Caco-2 (cell line): Measurements from ENCODE around the gene CAPZB. TPM values are rescaled to one million over a fixed set of nuclear protein-coding genes. Genes with fewer than 3 reads are reported as not detected.

Experiments
- BruUV-seq: library from RNA; stranded (reverse); fragments of 400-500 nt; replicated peaks from 2 replicates; lab custom pipeline; 2021; lab: Mats Ljungman, UMichigan
- CTCF ChIA-PET: fragments of 300-600 bp; sonication (Branson Sonifier 250); formaldehyde crosslinking; loops from one replicate; lab custom pipeline; 2022; ENCODE audit warnings: antibody characterized with exemption; lab: Charles Lee
- POLR2A ChIA-PET: fragments of 300-600 bp; sonication (Branson Sonifier 250); formaldehyde crosslinking; loops from one replicate; lab custom pipeline; 2022; ENCODE audit warnings: antibody characterized with exemption; lab: Charles Lee
- DNase-seq, 2 experiments: peaks; one replicate each; pipeline versions ENCODE4 v3.0.0 to v3.0.0-alpha.2; 2020 to 2022
- H3K27me3 ChIP-seq: replicated peaks from 2 replicates; pipeline ENCODE4 v1.6.0; 2011; ENCODE audit warnings: low read length; ENCODE audit not compliant: control insufficient read depth, insufficient read depth
- H3K36me3 ChIP-seq: 2 replicates; pipeline ENCODE4 v1.5.1; 2011; ENCODE audit warnings: low read length; ENCODE audit not compliant: control insufficient read depth, insufficient read depth
- H3K4me1 ChIP-seq: fragments of 250-450 bp; sonication (Bioruptor Pico); 2 replicates; pipeline ENCODE4 v1.5.1; 2020; ENCODE audit warnings: mild to moderate bottlenecking
- H3K4me3 ChIP-seq: 2 replicates; pipeline ENCODE4 v1.5.1; 2011; ENCODE audit warnings: low read depth, mild to moderate bottlenecking, control low read depth, low read length
- H3K9me3 ChIP-seq: fragments of 250-450 bp; sonication (Bioruptor Pico); 2 replicates; pipeline ENCODE4 v1.5.1; 2020; ENCODE audit warnings: mild to moderate bottlenecking, moderate library complexity
- H3K27ac Mint-ChIP-seq: one replicate; pipeline ENCODE4 v1.8.0; 2022; ENCODE audit warnings: mixed read lengths; ENCODE audit not compliant: unreplicated experiment
- H3K27me3 Mint-ChIP-seq: one replicate; pipeline ENCODE4 v1.8.0; 2022; ENCODE audit warnings: mixed read lengths; ENCODE audit not compliant: insufficient read depth, unreplicated experiment
- H3K36me3 Mint-ChIP-seq: one replicate; pipeline ENCODE4 v1.8.0; 2022; ENCODE audit warnings: mild to moderate bottlenecking, mixed read lengths; ENCODE audit not compliant: insufficient read depth, unreplicated experiment
- H3K4me1 Mint-ChIP-seq: one replicate; pipeline ENCODE4 v1.8.0; 2022; ENCODE audit warnings: low read depth, mixed read lengths; ENCODE audit not compliant: unreplicated experiment
- H3K4me3 Mint-ChIP-seq: one replicate; pipeline ENCODE4 v1.8.0; 2022; ENCODE audit warnings: mild to moderate bottlenecking, moderate library complexity, mixed read lengths; ENCODE audit not compliant: unreplicated experiment
- H3K9me3 Mint-ChIP-seq: one replicate; pipeline ENCODE4 v1.8.0; 2022; ENCODE audit warnings: mixed read lengths; ENCODE audit not compliant: unreplicated experiment
- intact Hi-C: fragments of 100-400 bp; cut with micrococcal nuclease; formaldehyde crosslinking; loops from one replicate; pipeline ENCODE4 v1.10.0; 2022; ENCODE audit not compliant: unreplicated experiment
- total RNA-seq: library from RNA; stranded (reverse); gene quantifications from 2 replicates; pipeline ENCODE4 v1.2.3, GENCODE V29; 2022
- TF ChIP-seq, protein P1 (sequence below), 2 experiments: fragments of 200-600 bp in 1 of 2; IDR thresholded peaks; 1 replicate in 1 of 2; 2 replicates in 1 of 2; pipeline versions ENCODE4 v1.5.1 to v1.8.0; 2011 to 2022; ENCODE audit warnings: antibody characterized with exemption in 1 of 2, control low read depth in 1 of 2, inconsistent platforms in 1 of 2, low read depth in 1 of 2, low read length in 1 of 2, mild to moderate bottlenecking in 1 of 2, moderate library complexity in 1 of 2; ENCODE audit not compliant: insufficient read depth in 1 of 2, severe bottlenecking in 1 of 2, unreplicated experiment in 1 of 2

CAPZB gene
- total RNA-seq, 1 experiment from 2014 or later: 205 TPM

DNA sequence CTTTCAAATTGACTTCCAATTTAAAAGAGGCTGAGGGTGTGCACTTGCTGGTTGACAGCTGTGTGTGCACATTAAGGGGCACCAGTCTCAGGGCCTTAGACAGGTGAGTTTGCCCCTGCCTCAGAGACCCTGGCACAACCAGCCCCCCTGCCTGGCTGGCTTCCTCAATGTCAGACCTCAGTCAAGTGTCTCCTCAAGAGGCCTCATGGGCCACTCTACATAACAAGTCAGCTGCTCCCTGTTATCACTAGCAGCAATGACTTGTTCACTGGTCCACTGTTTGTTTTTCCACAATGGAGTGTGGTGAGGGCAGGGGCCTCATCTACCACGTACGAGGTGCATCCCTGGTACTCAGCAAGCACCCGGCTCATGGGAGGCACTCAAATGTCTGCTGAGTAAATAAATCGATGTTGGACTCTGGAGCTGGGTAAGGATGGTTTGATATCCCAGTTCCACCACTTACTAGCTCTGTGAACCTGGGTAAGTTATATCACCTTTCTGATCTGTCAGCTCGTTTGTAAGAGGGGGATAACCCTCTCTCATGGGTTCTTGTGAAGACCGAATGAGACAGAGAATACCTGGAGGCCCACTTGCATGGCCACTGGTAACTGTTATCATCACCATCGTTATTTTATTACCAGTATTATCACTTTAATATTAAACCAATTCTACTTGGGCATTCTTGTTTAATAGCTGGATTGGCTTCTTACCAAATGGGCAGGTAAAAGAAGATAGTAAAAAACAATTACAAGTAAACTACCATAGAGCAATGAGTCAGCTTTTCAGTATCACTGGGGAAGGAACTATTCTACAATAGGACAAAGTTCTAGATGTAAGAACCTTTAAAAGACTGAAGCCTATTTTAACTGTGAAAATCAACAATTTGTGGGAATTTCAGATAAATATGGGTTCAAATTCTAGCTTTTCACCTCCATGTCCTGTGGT is 108.6 kb downstream of the CAPZB start:
- CTCF ChIA-PET: no interaction called here
- Mint-ChIP-seq H3K27ac (no peak overlapping the region), H3K27me3 (no peaks in the 10 kb centered on the region), H3K4me3 (no peak overlapping the region), H3K9me3 (no peaks in the 10 kb centered on the region), H3K4me1 (no peaks in the 10 kb centered on the region), H3K36me3 (peaks cover 50% of the 10 kb centered on the region)
- H3K36me3 ChIP-seq: no peaks in the 10 kb centered on the region; the same call in 1 of the 2 replicates
- DNase-seq: no peak
- POLR2A ChIA-PET: no interaction called here
- H3K4me1 ChIP-seq: no peaks in the 10 kb centered on the region
- no peak overlapping the region for H3K4me3 ChIP-seq
- no TSS peak for BruUV-seq
- H3K9me3 ChIP-seq: no peaks in the 10 kb centered on the region
- no peaks in the 10 kb centered on the region for H3K27me3 ChIP-seq
- TF ChIP-seq, protein P1, sequence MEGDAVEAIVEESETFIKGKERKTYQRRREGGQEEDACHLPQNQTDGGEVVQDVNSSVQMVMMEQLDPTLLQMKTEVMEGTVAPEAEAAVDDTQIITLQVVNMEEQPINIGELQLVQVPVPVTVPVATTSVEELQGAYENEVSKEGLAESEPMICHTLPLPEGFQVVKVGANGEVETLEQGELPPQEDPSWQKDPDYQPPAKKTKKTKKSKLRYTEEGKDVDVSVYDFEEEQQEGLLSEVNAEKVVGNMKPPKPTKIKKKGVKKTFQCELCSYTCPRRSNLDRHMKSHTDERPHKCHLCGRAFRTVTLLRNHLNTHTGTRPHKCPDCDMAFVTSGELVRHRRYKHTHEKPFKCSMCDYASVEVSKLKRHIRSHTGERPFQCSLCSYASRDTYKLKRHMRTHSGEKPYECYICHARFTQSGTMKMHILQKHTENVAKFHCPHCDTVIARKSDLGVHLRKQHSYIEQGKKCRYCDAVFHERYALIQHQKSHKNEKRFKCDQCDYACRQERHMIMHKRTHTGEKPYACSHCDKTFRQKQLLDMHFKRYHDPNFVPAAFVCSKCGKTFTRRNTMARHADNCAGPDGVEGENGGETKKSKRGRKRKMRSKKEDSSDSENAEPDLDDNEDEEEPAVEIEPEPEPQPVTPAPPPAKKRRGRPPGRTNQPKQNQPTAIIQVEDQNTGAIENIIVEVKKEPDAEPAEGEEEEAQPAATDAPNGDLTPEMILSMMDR (IDR thresholded peaks at IDR 0.05; ENCODE audit: insufficient read depth in 1 of 2, low read depth in 1 of 2, low read length in 1 of 2, severe bottlenecking in 1 of 2, unreplicated experiment in 1 of 2): no peak
- intact Hi-C loops: no loop called here

DNA sequence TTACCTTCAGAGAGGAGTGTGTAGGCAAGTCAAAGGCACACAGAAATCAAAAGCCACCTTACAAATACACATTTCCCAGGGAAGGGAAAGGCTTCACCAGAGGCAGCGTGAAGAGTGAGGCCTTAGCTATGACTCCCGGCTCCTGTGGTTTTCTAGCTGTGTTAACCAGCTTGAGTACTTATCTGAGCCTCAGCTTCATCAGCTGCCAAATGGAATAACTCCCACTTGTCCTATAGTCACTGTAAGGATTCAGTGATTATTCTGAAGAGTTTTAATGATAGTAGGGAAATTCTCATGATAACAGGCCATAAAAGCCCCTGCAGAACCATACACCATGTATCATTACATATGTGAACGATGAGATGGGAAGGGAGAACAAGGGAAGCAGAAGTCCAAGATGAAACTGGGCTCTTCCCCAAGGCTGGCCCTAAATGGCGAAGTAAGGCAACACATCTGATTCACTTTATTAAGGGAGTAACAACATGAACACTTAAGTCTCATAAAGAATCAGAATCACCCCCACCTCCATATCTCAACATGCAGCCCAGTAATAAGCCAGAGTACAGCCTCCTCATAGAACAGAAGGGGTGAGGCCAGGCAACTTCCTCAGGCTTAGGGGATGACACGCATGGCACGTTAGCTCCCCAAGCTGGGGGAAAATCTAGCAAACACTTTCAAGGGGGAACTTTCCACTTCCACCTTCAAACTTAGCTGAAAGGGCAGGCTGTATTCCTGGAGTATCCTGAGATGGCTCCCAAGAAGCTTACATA is 109.5 kb downstream of the CAPZB start:
- no peak overlapping the region for H3K27ac Mint-ChIP-seq
- no peak overlapping the region for H3K4me3 Mint-ChIP-seq
- H3K27me3 Mint-ChIP-seq: no peaks in the 10 kb centered on the region
- TF ChIP-seq, protein P1 (IDR thresholded peaks at IDR 0.05; ENCODE audit: insufficient read depth in 1 of 2, low read depth in 1 of 2, low read length in 1 of 2, severe bottlenecking in 1 of 2, unreplicated experiment in 1 of 2): no peak
- no peaks in the 10 kb centered on the region for H3K4me1 ChIP-seq
- H3K4me1 Mint-ChIP-seq: no peaks in the 10 kb centered on the region
- H3K36me3 Mint-ChIP-seq: peaks cover 51% of the 10 kb centered on the region
- CTCF ChIA-PET: interaction anchor here (1.5 kb wide), 1 partner anchor 275 kb away, joined by 5 read pairs; no protein-coding TSS in a partner anchor
- H3K4me3 ChIP-seq: no peak overlapping the region
- no peak for DNase-seq
- no peaks in the 10 kb centered on the region; the same call in 1 of the 2 replicates for H3K36me3 ChIP-seq
- intact Hi-C loops: no loop called here
- H3K9me3 Mint-ChIP-seq: no peaks in the 10 kb centered on the region
- no peaks in the 10 kb centered on the region for H3K27me3 ChIP-seq
- H3K9me3 ChIP-seq: no peaks in the 10 kb centered on the region
- no TSS peak for BruUV-seq
- POLR2A ChIA-PET: no interaction called here

DNA sequence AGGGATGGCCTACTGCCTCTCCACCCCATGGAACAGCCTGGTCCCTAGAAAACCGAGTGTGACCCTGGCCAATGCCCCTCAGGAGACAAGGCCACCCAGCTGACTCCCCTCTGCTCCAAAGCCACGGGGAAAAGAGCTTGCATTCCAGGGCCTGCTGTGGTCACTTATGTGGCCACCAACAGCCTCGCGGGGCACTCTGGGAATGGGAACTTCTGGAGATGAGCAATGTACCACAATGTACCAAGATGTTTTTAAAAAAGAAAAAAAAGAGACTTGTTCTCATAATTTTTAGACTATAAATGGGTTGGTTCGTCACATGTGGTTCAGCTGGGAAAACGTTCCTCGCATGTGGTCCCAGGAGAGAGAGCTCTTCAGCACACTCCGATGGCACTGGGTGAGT is 110.4 kb downstream of the CAPZB start:
- peaks cover 57% of the 10 kb centered on the region for H3K36me3 Mint-ChIP-seq
- no peak overlapping the region for H3K27ac Mint-ChIP-seq
- Histone ChIP-seq H3K9me3 (no peaks in the 10 kb centered on the region), H3K4me3 (no peak overlapping the region), H3K4me1 (no peaks in the 10 kb centered on the region), H3K27me3 (no peaks in the 10 kb centered on the region), H3K36me3 (no peaks in the 10 kb centered on the region; the same call in 1 of the 2 replicates)
- no peak overlapping the region for H3K4me3 Mint-ChIP-seq
- no peaks in the 10 kb centered on the region for H3K27me3 Mint-ChIP-seq
- ChIA-PET POLR2A (no interaction called here), CTCF (interaction anchor here (1.5 kb wide), 1 partner anchor 276 kb away, joined by 5 read pairs; no protein-coding TSS in a partner anchor)
- no TSS peak for BruUV-seq
- DNase-seq: no peak
- intact Hi-C loops: no loop called here
- TF ChIP-seq, protein P1 (IDR thresholded peaks at IDR 0.05; ENCODE audit: insufficient read depth in 1 of 2, low read depth in 1 of 2, low read length in 1 of 2, severe bottlenecking in 1 of 2, unreplicated experiment in 1 of 2): no peak
- H3K9me3 Mint-ChIP-seq: no peaks in the 10 kb centered on the region
- H3K4me1 Mint-ChIP-seq: no peaks in the 10 kb centered on the region
